Neural progenitor cell (in vitro differentiated cells): ENCODE results near the gene NRP1. TPM values are rescaled to one million over a fixed set of nuclear protein-coding genes. Genes with fewer than 3 reads are reported as not detected.

Source experiments
- DNase-seq: peaks from one replicate; pipeline ENCODE4 v3.0.0-alpha.2; 2016; ENCODE audit warnings: low spot score
- H2AFZ ChIP-seq: fragments of 200-600 bp; sonication (generic); replicated peaks from 2 replicates; pipeline ENCODE4 v1.6.1; 2016; ENCODE audit warnings: antibody characterized with exemption
- H3F3A ChIP-seq: fragments of 200-600 bp; sonication (generic); 2 replicates; pipeline ENCODE4 v1.6.1; 2016; ENCODE audit warnings: antibody characterized with exemption, low read depth
- H3K27ac ChIP-seq: fragments of 200-600 bp; sonication (generic); 2 replicates; pipeline ENCODE4 v1.5.1; 2016; ENCODE audit warnings: mild to moderate bottlenecking
- H3K27me3 ChIP-seq: fragments of 200-600 bp; sonication (generic); 2 replicates; pipeline ENCODE4 v1.6.1; 2016; ENCODE audit warnings: mild to moderate bottlenecking, moderate library complexity
- H3K36me3 ChIP-seq: fragments of 200-600 bp; sonication (generic); 2 replicates; pipeline ENCODE4 v1.5.1; 2016
- H3K4me1 ChIP-seq: fragments of 200-600 bp; sonication (generic); 2 replicates; pipeline ENCODE4 v1.6.1; 2016; ENCODE audit warnings: mixed run types
- H3K4me2 ChIP-seq: fragments of 200-600 bp; sonication (generic); 2 replicates; pipeline ENCODE4 v1.6.1; 2016
- H3K4me3 ChIP-seq: fragments of 200-600 bp; sonication (generic); 2 replicates; pipeline ENCODE4 v1.5.1; 2016
- H3K79me2 ChIP-seq: fragments of 200-600 bp; sonication (generic); 2 replicates; pipeline ENCODE4 v1.6.1; 2016; ENCODE audit warnings: low read depth
- H3K9ac ChIP-seq: fragments of 200-600 bp; sonication (generic); 2 replicates; pipeline ENCODE4 v1.6.1; 2016
- H3K9me3 ChIP-seq: fragments of 200-600 bp; sonication (generic); 2 replicates; pipeline ENCODE4 v1.5.1; 2016; ENCODE audit warnings: low read depth
- H4K20me1 ChIP-seq: fragments of 200-600 bp; sonication (generic); 2 replicates; pipeline ENCODE4 v1.6.1; 2016; ENCODE audit warnings: low read depth
- H3K27ac Mint-ChIP-seq: 3 replicates; pipeline ENCODE4 v1.8.0; 2021; ENCODE audit warnings: mixed read lengths
- H3K27me3 Mint-ChIP-seq: 2 replicates; pipeline ENCODE4 v1.8.0; 2022; ENCODE audit warnings: low read depth, mild to moderate bottlenecking, inconsistent platforms, moderate library complexity, mixed read lengths; ENCODE audit not compliant: insufficient read depth
- H3K36me3 Mint-ChIP-seq: 3 replicates; pipeline ENCODE4 v1.8.0; 2021; ENCODE audit warnings: mixed read lengths
- H3K4me1 Mint-ChIP-seq: 3 replicates; pipeline ENCODE4 v1.8.0; 2021; ENCODE audit warnings: mixed read lengths
- H3K4me3 Mint-ChIP-seq: 3 replicates; pipeline ENCODE4 v1.8.0; 2021; ENCODE audit warnings: mild to moderate bottlenecking, moderate library complexity, mixed read lengths
- H3K9me3 Mint-ChIP-seq: 3 replicates; pipeline ENCODE4 v1.8.0; 2020; ENCODE audit warnings: mixed read lengths
- EZH2 ChIP-seq: fragments of 200-600 bp; sonication (generic); IDR thresholded peaks from 2 replicates; pipeline ENCODE4 v1.6.1; 2017; ENCODE audit warnings: antibody characterized with exemption, mild to moderate bottlenecking, moderate library complexity
- EZH2phosphoT487 ChIP-seq: fragments of 200-600 bp; sonication (generic); IDR thresholded peaks from 2 replicates; pipeline ENCODE4 v1.6.1; 2017; ENCODE audit warnings: antibody characterized with exemption
- small RNA-seq: library from RNA; depleted of rRNA; stranded (forward); fragments of <200 nt; gene quantifications from one replicate; pipeline ENCODE3, GENCODE V24; 2015
- total RNA-seq: library from RNA; depleted of rRNA; stranded (reverse); fragments of >200 nt; gene quantifications from 2 replicates; pipeline ENCODE4 v1.2.3, GENCODE V29; 2015; ENCODE audit warnings: low replicate concordance
- TF ChIP-seq, protein P1 (sequence below): fragments of 200-600 bp; sonication (generic); IDR thresholded peaks from 2 replicates; pipeline ENCODE4 v1.5.1; 2017; ENCODE audit warnings: antibody characterized with exemption, mild to moderate bottlenecking

Gene NRP1
- total RNA-seq, 1 donor from 2014 or later: 1.9 TPM

DNA sequence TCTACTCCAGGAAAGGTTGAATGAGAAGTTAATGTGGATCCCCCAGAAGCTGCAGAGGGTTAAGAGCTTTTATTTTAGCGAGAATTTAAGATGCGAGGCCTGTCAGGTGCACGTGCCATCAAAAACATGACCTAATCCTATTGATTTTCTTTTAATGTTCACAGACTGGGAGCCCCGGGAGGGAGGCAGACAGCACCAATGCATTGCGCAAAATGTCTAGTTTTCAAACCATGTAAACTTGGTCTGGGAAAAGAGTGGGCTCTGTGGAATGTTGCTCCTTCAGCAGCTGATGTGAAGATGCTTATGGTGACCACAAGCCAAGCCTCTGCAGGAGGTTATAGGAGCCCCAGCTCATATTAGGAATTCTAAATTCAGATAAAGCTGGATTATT, 204.5 kb downstream of the NRP1 start:
- TF ChIP-seq EZH2phosphoT487 (no peak), EZH2 (no peak)
- TF ChIP-seq, protein P1, sequence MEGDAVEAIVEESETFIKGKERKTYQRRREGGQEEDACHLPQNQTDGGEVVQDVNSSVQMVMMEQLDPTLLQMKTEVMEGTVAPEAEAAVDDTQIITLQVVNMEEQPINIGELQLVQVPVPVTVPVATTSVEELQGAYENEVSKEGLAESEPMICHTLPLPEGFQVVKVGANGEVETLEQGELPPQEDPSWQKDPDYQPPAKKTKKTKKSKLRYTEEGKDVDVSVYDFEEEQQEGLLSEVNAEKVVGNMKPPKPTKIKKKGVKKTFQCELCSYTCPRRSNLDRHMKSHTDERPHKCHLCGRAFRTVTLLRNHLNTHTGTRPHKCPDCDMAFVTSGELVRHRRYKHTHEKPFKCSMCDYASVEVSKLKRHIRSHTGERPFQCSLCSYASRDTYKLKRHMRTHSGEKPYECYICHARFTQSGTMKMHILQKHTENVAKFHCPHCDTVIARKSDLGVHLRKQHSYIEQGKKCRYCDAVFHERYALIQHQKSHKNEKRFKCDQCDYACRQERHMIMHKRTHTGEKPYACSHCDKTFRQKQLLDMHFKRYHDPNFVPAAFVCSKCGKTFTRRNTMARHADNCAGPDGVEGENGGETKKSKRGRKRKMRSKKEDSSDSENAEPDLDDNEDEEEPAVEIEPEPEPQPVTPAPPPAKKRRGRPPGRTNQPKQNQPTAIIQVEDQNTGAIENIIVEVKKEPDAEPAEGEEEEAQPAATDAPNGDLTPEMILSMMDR: no peak
- H3K27me3 Mint-ChIP-seq: peaks cover 7% of the 10 kb centered on the region
- H3K9ac ChIP-seq: no peak overlapping the region
- H3K4me2 ChIP-seq: no peak overlapping the region
- H3K4me3 Mint-ChIP-seq: no peak overlapping the region
- H3K36me3 Mint-ChIP-seq: no peaks in the 10 kb centered on the region
- H3K4me1 ChIP-seq: no peaks in the 10 kb centered on the region
- no peaks in the 10 kb centered on the region for H3K9me3 Mint-ChIP-seq
- peaks cover 10% of the 10 kb centered on the region for H3K4me1 Mint-ChIP-seq
- no peaks in the 10 kb centered on the region for H3K36me3 ChIP-seq
- no peaks in the 10 kb centered on the region for H4K20me1 ChIP-seq
- no peaks in the 10 kb centered on the region for H3K9me3 ChIP-seq
- no peak overlapping the region for H3K4me3 ChIP-seq
- no peak overlapping the region for H3K27ac Mint-ChIP-seq
- no peak overlapping the region for H2AFZ ChIP-seq
- no peaks in the 10 kb centered on the region for H3K79me2 ChIP-seq
- no peak for DNase-seq
- no peaks in the 10 kb centered on the region for H3K27me3 ChIP-seq
- H3F3A ChIP-seq: no peaks in the 10 kb centered on the region
- no peak overlapping the region for H3K27ac ChIP-seq

DNA sequence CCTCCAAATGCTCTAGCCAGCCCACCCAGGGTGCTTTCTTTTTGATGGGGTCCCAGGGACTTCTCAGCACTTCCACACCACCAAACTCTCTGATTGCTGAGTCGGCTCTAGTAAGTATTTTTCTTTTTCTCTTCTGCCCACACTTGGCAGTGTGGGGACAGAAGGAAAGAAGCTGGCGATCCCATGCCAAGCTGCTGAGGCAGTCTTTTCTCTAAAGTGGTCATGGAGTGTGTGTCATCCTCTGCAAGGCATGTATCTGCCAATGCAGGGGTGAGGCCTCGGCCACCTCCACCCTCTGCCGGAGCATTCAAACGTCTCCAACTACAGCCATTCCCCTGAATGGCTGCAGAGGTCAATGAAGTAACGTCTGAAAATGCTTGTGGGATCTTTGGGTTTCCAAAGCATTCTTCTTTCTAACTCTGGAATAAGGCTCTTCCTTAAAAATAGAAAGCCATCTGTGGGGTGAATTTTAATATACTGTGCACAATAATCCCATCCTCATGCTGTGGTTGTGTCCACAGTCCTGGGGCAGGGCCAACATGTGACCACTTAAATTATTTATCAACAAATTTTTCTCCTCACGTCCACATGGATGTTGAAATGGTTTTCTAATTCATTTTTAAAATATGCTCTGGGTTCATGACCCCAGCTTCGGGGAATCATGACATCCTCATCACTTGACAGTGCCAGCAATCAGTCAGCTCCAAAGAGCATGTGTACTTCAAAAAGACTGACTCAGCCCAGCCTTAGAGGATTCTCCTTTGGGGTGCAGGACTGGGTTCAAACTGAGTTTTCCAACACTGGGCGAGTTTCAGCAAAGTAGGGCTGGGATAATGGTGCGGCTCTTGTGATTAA, 205.1 kb downstream of the NRP1 start:
- Histone ChIP-seq H3K9me3 (no peaks in the 10 kb centered on the region), H2AFZ (no peak overlapping the region), H3K4me3 (no peak overlapping the region), H3K27me3 (no peaks in the 10 kb centered on the region), H3K27ac (no peak overlapping the region), H4K20me1 (no peaks in the 10 kb centered on the region), H3K9ac (no peak overlapping the region), H3K36me3 (no peaks in the 10 kb centered on the region), H3K79me2 (no peaks in the 10 kb centered on the region), H3F3A (no peaks in the 10 kb centered on the region), H3K4me1 (no peaks in the 10 kb centered on the region), H3K4me2 (no peak overlapping the region)
- Mint-ChIP-seq H3K27me3 (peaks cover 7% of the 10 kb centered on the region), H3K27ac (no peak overlapping the region), H3K9me3 (no peaks in the 10 kb centered on the region), H3K4me1 (peaks cover 10% of the 10 kb centered on the region), H3K36me3 (no peaks in the 10 kb centered on the region), H3K4me3 (no peak overlapping the region)
- DNase-seq: no peak
- TF ChIP-seq, protein P1: no peak

DNA sequence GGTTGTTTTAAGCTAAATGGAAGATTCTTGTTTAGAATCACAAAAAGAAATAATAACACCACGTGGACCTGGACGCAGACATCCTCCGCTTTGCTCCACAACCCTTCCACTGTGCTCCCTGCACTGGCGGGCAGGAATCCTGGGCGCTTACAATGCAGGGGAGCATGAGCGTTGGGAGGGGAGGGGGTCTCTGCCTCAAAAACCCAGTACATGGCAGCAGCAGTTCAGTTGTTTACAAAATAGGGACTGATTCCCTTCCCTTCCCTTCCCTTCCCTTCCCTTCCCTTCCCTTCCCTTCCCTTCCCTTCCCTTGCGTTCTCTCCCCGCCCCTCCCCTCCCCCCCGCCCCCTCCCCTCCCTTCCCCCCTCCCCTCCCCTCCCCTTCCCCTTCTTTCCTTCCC, 206.8 kb downstream of the NRP1 start:
- Histone ChIP-seq H2AFZ (no peak overlapping the region), H3K27ac (no peak overlapping the region)

More for the DNA sequence above, 206.8 kb downstream of the NRP1 start:
- TF ChIP-seq, protein P1: no peak
- TF ChIP-seq EZH2 (no peak), EZH2phosphoT487 (no peak)
- H3K4me1 Mint-ChIP-seq: peaks cover 10% of the 10 kb centered on the region
- Histone ChIP-seq H3K4me2 (no peak overlapping the region), H3K9me3 (no peaks in the 10 kb centered on the region), H3F3A (no peaks in the 10 kb centered on the region), H3K79me2 (no peaks in the 10 kb centered on the region), H3K27me3 (no peaks in the 10 kb centered on the region), H3K4me1 (no peaks in the 10 kb centered on the region), H4K20me1 (no peaks in the 10 kb centered on the region), H3K9ac (no peak overlapping the region), H3K36me3 (no peaks in the 10 kb centered on the region), H3K4me3 (no peak overlapping the region)
- no peak overlapping the region for H3K27ac Mint-ChIP-seq
- DNase-seq: no peak
- no peaks in the 10 kb centered on the region for H3K36me3 Mint-ChIP-seq
- no peak overlapping the region for H3K4me3 Mint-ChIP-seq
- peaks cover 7% of the 10 kb centered on the region for H3K27me3 Mint-ChIP-seq
- no peaks in the 10 kb centered on the region for H3K9me3 Mint-ChIP-seq

Small RNAs within 50 kb of the gene (small RNA-seq; reads per million reads assigned to genes)
- gene AL353600.1 (not detected), gene RN7SL398P (not detected)
